Measurements from ENCODE around the gene FOXN3.

- TF ChIP-seq EZH2 (IDR thresholded peaks at IDR 0.05) (no peak), POLR2AphosphoS5 (IDR thresholded peaks at IDR 0.05; ENCODE audit: borderline replicate concordance, low read depth, low read length) (no peak), FOXP2 (optimal IDR thresholded peaks at IDR 0.05; ENCODE audit: control extremely low read depth, extremely low read length, insufficient read depth) (no peak)
Observed at GRCh38 chr14:89188492-89188891, 228.5 kb downstream of the FOXN3 start.

All from SK-N-MC (cell line).